HTERT RPE-1 (cell line): ENCODE data around the gene DNAJC6.

Experiments used
- in situ Hi-C: fragments of 300-500 bp; cut with MboI; formaldehyde crosslinking; loops from 4 replicates; pipeline ENCODE4 v1.14.3; 2020; ENCODE audit warnings: low sequenced_read_pairs

Gene DNAJC6

GRCh38 chr1:65399003-65399402 is 89.7 kb downstream of the DNAJC6 start:
- in situ Hi-C loops, result no loop called here

GRCh38 chr1:65401612-65402011 is 92.3 kb downstream of the DNAJC6 start:
- in situ Hi-C loops, result no loop called here

DNA sequence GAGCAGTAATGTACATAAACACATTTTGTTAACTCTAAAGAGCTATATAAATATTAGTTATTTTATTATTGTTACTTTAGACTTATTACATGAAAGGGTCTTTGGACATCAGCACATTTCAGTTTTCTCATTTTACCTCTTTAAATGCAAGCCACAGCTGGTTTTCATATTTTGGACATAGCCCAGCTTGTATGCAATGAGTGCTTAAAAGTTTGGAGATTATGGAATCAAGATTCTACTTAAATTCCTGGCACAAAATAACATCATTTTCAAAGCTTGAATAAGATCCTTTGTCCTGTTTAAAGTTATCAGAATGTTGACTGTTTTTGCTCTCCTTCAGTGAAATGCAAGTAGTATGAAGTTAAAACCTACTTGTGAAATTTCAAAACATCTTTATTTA is 95.6 kb downstream of the DNAJC6 start:
- in situ Hi-C loops, result no loop called here

DNA sequence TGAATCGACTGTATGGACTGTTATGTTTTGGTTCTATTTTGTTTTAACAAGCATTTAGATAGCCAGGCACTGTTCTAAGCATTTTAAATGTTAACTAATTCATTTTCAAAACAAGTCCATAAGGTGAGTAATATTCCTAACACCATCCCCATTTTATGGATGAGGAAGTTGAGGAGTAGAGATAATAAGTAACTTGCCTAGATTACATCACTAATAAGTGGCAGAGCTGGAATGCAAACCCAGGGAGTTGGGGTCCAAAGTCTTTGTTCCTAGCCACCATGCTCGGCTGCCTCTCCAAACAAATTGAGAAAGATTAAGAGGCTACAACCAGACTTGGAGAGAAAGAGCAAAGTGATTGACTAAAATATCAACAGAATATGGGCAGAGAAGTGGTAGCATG is 98.5 kb downstream of the DNAJC6 start:
- in situ Hi-C loops, result no loop called here

DNA sequence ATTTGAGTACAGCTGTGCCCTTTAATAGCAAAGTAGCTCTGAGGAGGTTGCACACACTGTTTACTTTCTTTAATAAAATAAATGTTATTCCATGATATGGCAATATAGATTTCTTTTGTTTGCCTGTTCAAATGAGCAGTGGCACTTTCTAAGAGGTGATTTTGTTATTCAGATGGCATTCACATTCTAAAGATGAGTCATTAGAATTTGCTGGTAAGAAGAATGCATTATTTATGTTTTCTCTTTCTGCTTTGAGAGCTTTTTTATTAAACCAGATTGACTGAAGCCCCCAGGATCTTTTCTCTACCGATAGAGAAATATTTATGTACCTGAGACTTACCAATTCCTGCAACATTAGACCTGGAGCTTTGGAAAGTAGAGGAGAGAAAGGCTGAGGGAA is 100.0 kb downstream of the DNAJC6 start:
- in situ Hi-C loops, result no loop called here

GRCh38 chr1:65409816-65410326 is 100.5 kb downstream of the DNAJC6 start:
- in situ Hi-C loops, result no loop called here

DNA sequence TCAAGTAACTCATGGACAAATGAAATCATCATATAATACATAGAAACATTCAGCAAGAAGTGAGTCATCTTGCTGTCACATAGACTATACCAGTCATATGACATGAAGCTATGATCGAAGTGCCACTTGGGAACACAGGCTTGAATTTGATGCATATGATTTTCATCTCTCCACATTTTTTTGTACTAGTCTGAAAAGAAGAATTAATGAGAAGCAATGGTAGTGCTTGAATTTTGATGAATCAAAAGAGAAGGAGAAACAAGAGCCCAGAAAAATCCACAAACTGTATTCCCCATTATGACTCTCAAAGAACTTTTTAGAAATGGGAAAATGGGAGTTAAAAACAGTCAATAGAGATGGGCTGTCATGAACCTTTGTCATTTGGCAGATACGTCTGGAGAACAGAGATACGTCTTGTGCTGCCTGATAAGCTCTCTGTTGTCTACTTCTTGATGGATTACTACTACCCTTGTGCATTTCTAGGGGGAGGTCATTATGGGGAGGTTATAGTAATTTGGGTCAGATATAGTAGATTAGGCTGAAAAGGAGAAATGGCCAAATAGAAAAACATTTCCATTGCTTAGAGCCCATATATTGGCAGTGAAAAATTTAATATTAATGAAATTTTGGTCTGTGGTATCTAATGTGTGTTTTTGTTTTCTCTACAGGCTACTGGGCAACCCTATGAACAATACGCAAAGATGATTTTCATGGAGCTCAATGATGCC is 103.1 kb downstream of the DNAJC6 start:
- in situ Hi-C loops, result no loop called here

- in situ Hi-C loops, result no loop called here
Observed at GRCh38 chr1:65412984-65413375, 103.6 kb downstream of the DNAJC6 start.

GRCh38 chr1:65414538-65414937 is 105.2 kb downstream of the DNAJC6 start:
- in situ Hi-C loops, result no loop called here

DNA sequence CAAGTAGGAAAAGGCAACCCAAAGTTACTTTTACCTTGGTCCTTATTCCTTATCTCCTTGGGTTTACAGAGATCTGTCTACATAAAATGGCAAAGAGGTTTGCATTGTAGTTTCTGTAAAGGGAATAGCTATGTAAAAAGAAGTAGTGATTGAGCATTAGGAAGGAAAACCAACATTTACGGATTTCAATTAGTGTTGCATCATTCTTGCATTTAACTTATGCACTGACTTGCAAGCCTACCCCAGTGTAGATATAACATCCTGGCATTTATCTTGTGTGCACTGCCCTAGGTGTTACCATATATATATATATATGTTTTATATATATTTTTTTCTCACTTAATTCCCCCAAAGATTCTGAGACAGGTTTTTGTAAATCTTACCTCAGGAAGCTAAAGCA is 107.4 kb downstream of the DNAJC6 start:
- in situ Hi-C loops, result no loop called here

DNA sequence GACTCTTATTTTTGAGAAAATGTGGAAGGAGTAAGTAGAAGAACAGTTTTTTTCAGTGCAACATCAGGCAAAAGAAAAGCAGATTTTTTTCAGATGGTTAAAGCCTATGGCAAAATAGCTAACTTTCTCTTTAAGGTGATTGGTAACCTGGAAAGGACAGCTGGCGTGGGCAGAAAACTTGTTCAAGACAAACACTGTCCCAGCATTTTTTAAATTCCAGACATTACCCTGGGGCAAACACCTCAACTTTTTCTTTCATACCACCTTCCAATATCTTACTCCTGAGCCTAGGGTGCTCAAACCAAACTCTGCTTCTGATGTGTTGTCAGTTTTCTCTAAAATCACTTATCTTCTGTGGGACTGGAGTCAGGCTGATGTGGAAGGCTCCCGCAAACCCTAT is 108.4 kb downstream of the DNAJC6 start:
- in situ Hi-C loops, result no loop called here

GRCh38 chr1:65418522-65419185 is 109.3 kb downstream of the DNAJC6 start:
- in situ Hi-C loops, result no loop called here

GRCh38 chr1:65419681-65420589 is 110.6 kb downstream of the DNAJC6 start:
- in situ Hi-C loops, result no loop called here

DNA sequence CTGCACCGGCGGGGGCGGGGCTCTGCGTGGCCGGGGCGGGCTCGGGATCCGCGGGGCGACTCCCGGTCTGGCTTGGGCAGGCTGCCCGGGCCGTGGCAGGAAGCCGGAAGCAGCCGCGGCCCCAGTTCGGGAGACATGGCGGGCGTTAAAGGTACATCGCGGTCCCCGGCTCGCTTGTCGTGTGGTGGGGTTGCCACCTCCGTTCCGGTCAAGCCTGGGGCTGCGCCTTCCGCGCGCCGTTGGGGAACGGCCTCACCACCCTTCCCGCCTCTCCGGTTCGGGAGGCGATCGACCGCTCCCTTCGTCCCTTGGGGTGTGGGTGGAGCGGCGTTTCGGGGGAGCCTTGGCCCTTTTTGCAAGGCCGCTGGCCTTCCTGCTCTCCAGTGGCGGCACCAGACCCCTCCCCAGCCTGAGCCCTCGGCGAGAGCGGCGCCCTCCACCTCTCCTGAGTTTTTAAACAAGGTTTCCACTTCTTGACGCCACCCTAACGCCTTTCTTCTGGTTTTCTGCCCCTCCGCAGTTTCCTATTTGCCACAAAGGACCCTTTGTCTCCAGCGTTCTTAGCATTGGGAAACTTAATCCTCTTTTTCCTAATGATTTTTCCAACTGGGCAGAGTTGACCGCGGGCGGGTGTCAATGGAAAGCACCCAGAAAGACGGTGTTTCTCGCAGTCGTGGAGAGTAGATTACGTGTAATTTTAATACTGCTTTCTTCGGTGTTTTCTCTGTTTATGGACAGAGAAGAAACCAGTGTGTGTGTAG is 111.4 kb downstream of the DNAJC6 start, which contains the start of the genes LEPR and LEPROT:
LEPR (plus strand) TSS at position 79 of the 761 bp plus-strand sequence. CDS start 144,898 bp downstream, outside the sequence.
LEPROT (plus strand) TSS at position 79 of the 761 bp plus-strand sequence; CDS start at position 136, 57 bp downstream.
- in situ Hi-C loops, result no loop called here

DNA sequence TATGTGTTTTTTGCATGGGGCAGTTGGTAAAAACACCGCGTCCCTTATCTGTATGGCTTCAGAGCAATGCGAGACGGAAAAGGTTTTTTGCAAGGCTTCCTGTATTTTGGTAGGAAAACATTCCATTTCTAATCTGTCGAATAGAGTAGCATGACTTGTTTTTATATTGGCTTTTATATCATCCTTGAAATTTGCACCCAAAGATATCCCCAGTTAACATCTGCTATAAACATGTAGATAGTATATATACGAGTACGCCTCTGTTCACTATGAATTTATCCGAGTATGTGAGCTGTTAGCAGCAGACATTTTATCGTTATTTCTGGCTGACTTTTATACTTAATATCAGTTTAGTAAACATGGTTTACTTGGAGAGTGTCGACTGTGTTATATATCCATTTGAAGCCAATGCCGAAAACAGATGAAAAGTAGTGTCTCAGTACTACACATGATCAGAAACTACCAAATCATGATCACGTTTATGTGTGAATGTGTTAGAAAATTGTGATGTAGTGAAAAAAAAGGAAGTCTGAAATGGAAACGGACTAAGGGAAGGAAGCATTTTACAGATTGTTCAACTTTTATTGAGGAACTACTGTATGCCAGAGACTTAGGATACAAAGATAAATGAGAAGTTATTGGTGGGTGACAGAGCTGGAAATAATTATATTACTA is 112.1 kb downstream of the DNAJC6 start:
- in situ Hi-C loops, result no loop called here

DNA sequence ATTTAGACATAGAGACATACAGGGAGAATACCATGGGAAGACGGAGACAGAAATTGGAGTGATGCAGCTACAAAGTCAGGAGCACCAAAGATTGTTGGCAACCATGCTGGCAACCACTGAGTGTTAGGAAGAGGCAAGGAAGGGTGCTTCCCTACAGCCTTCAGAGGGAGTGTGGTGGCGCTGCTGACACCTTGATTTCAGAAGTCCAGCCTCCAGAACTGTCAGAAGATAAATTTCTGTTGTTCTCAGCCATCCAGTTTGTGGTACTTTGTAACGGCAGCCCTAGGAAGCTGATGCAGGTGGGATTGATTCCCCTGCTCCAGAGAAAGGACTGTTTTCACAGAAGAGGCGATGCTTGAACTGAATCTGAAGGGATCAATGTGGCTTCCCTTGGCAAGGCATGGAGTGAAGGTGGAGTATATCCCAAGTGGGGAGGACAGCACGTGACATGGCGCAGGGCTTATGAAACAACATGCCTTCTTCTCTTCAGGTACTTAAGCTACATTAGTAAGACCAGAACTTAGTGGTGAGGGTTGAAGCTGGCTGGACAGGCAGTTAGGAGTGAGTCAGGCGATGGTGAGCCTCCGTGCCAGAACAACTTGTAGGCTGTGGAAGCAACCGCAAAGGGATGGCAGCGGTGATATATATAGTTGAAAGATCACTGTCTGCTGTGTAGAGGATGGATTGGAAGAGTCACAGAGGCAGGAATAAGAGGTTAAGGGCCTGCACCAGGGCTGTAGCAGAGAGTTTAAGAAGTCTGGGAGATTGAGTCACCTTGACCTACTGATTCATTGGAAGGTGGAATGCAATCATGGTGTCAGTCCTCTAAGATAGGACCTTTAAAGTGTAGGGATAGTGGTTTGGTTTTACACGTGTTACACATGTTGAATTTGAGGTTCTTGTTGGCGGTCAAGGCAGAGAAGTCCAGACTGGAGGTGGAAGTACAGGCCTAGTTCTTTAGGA is 113.2 kb downstream of the DNAJC6 start:
- in situ Hi-C loops, result no loop called here

DNA sequence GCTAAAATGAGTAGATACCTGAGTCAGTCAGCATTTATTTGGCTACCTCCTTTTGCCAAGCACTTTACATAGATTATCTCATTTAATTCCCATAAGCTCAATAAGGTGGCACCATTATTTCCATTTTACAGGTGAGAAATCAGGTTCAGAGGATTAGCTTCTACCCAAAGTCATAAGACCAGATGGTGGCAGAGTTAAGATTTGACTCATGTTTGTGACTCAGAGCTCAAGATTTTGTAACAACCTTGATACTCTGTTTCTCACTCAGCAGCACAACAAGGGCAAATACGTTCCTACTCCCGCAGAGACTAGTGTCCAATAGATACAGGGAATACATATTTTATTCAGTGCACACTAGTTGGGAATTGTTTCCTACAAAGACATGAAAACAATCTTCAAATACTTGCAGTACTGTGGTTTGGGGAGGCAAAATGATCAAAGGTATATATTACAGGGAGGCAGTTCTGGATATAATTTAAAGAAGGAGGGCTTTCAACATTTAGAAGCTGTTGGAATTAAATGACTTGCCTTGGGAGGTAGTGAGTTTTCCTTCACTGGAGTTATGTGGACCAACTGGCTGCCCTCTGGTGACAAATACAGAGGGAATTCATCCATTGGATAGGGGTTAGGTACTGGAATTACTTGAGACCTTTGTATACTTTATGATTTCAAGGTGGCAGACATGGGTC is 114.7 kb downstream of the DNAJC6 start:
- in situ Hi-C loops, result no loop called here

DNA sequence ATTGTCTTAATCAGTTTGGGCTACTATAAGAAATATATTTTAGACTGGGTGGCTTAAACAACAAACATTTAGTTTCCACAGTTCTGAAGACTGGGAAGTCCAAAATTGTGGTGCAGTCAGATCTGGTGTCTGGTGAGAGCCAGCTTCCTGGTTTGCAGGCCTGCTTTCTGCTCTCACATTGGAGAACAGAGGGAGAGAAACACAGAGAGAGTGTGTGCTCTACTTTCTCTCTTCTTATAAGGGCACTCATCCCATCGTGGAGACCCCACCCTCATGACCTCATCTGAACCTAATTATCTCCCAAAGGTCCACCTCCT is 115.2 kb downstream of the DNAJC6 start:
- in situ Hi-C loops, result no loop called here
